GM10266 (cell line): ENCODE results near the gene TMC3.
"Not testable (repeated sequence)": the region's sequence is repeated elsewhere in the genome, so short reads cannot be mapped to it uniquely, and the experiment has no call there.

Experiments used
- DNase-seq: peaks from one replicate; pipeline ENCODE4 v3.0.0; 2012; ENCODE audit errors: extremely low spot score
- CTCF ChIP-seq: IDR thresholded peaks from 2 replicates; pipeline ENCODE4 v1.5.1; 2012; ENCODE audit warnings: mild to moderate bottlenecking, low read depth; ENCODE audit not compliant: control insufficient read depth, insufficient read depth; ENCODE audit errors: missing control alignments

Gene TMC3

GRCh38 chr15:81361891-81362290 lies 12.1 kb downstream of the TMC3 start:
- no peak for TF ChIP-seq CTCF

GRCh38 chr15:81360491-81360890 lies 13.5 kb downstream of the TMC3 start:
- no peak for DNase-seq
- no peak for TF ChIP-seq CTCF

More at GRCh38 chr15:81361891-81362290, 12.1 kb downstream of the TMC3 start:
- DNase-seq: no peak

GRCh38 chr15:81358248-81358647 lies 15.8 kb downstream of the TMC3 start:
- no peak for TF ChIP-seq CTCF

DNA sequence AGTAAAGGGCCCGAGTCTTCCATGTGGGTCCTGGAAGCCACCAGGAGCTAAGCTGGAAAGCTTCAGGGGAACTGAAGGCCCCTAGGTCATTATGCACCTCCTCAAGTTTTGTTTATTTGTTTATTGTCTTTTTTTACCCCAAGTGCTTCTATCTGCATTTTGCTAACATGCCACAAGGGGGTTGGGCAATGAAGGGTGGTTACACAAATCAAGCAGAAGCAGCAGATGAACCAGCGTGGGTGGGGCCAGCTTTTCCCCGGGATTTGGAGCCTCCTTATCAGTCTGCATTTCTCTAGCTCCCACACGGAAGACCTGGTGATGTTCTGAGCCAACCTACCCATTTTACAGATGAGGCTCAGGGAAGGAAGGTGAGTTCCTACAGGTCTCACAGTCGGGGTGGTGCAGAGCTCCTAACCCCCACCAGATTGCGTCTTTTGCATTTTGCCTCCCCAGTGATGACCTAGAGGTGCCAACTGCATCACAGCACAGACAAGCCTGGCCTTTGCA lies 16.8 kb downstream of the TMC3 start:
- TF ChIP-seq CTCF: no peak
- no peak for DNase-seq

More at GRCh38 chr15:81358248-81358647, 15.8 kb downstream of the TMC3 start:
- DNase-seq: no peak

- no peak for TF ChIP-seq CTCF
- no peak for DNase-seq
These were observed 17.8 kb downstream of the TMC3 start for GRCh38 chr15:81356252-81356651.

- no peak for DNase-seq
- TF ChIP-seq CTCF: no peak
These were observed 22.4 kb downstream of the TMC3 start for GRCh38 chr15:81351651-81352050.

DNA sequence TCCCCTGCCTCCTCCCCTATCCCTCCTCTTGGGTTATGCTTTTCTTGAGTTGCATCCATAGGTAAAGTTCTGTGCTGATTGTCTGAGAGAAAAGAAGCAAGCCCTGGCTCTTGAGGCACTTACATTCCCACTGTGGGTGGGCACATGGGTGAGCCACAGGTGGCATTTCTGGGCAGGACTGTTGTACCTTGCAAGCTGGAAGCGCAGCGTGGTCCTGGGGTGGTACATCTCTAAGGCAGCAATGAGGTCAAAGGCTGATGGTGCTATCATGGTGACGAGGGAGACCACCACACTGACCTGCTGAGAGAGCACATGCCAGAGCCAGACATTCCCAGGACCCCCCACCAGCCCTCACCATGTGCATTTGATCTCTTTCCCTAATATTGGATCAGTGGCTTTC lies 24.7 kb downstream of the TMC3 start:
- no peak for DNase-seq
- no peak for TF ChIP-seq CTCF

GRCh38 chr15:81348691-81349090 lies 25.3 kb downstream of the TMC3 start:
- not testable (repeated sequence) for DNase-seq
